ENCODE data around the gene TRIOBP.

TRIOBP gene

GRCh38 chr22:37665487-37665886, 31.4 kb upstream of the TRIOBP start:
- FAIRE-seq (no peak), DNase-seq (ENCODE audit: insufficient read length, low spot score) (no peak)
- TF ChIP-seq POLR2A (IDR thresholded peaks at IDR 0.05; ENCODE audit: low read depth, low read length) (no peak), SPI1 (IDR thresholded peaks at IDR 0.05; ENCODE audit: low read depth, low read length) (no peak), POU2F2 (IDR thresholded peaks at IDR 0.05; ENCODE audit: low read depth, low read length) (no peak), PAX5 (IDR thresholded peaks at IDR 0.05; ENCODE audit: insufficient read depth, low read length, severe bottlenecking) (no peak), TAF1 (IDR thresholded peaks at IDR 0.05; ENCODE audit: low read depth, low read length) (no peak), POLR2AphosphoS5 (IDR thresholded peaks at IDR 0.05; ENCODE audit: low read depth, low read length) (no peak)

- FAIRE-seq (no peak), DNase-seq (ENCODE audit: insufficient read length, low spot score) (no peak)
- TF ChIP-seq POU2F2 (IDR thresholded peaks at IDR 0.05; ENCODE audit: low read depth, low read length) (no peak), PAX5 (IDR thresholded peaks at IDR 0.05; ENCODE audit: insufficient read depth, low read length, severe bottlenecking) (no peak), SPI1 (IDR thresholded peaks at IDR 0.05; ENCODE audit: low read depth, low read length) (no peak), TAF1 (IDR thresholded peaks at IDR 0.05; ENCODE audit: low read depth, low read length) (no peak), POLR2AphosphoS5 (IDR thresholded peaks at IDR 0.05; ENCODE audit: low read depth, low read length) (no peak), POLR2A (IDR thresholded peaks at IDR 0.05; ENCODE audit: low read depth, low read length) (no peak)
These were observed 27.3 kb upstream of the TRIOBP start for GRCh38 chr22:37669586-37669985.

- FAIRE-seq: peak; percentile 51
- DNase-seq (ENCODE audit: insufficient read length, low spot score): no peak
- TF ChIP-seq POLR2AphosphoS5 (IDR thresholded peaks at IDR 0.05; ENCODE audit: low read depth, low read length) (no peak), SPI1 (IDR thresholded peaks at IDR 0.05; ENCODE audit: low read depth, low read length) (peak; percentile 74)
These were observed 24.5 kb upstream of the TRIOBP start for GRCh38 chr22:37672206-37672919.

- no peak for DNase-seq (ENCODE audit: insufficient read length, low spot score)
- FAIRE-seq: no peak
- TF ChIP-seq SPI1 (IDR thresholded peaks at IDR 0.05; ENCODE audit: low read depth, low read length) (no peak), POU2F2 (IDR thresholded peaks at IDR 0.05; ENCODE audit: low read depth, low read length) (no peak), PAX5 (IDR thresholded peaks at IDR 0.05; ENCODE audit: insufficient read depth, low read length, severe bottlenecking) (no peak), POLR2A (IDR thresholded peaks at IDR 0.05; ENCODE audit: low read depth, low read length) (no peak), POLR2AphosphoS5 (IDR thresholded peaks at IDR 0.05; ENCODE audit: low read depth, low read length) (no peak), TAF1 (IDR thresholded peaks at IDR 0.05; ENCODE audit: low read depth, low read length) (no peak)
These were observed 23.9 kb upstream of the TRIOBP start for GRCh38 chr22:37672920-37673455.

- FAIRE-seq: no peak
- TF ChIP-seq POLR2A (IDR thresholded peaks at IDR 0.05; ENCODE audit: low read depth, low read length) (no peak), TAF1 (IDR thresholded peaks at IDR 0.05; ENCODE audit: low read depth, low read length) (no peak), SPI1 (IDR thresholded peaks at IDR 0.05; ENCODE audit: low read depth, low read length) (no peak)
- DNase-seq (ENCODE audit: insufficient read length, low spot score): no peak
These were observed 22.6 kb upstream of the TRIOBP start for GRCh38 chr22:37674248-37674647.

GRCh38 chr22:37674951-37675929, 21.6 kb upstream of the TRIOBP start, which contains the start of gene LGALS1:
LGALS1 (plus strand) TSS chr22:37675636; CDS start chr22:37675703, 67 bp downstream.
- peak; percentile 84 for FAIRE-seq

GRCh38 chr22:37675930-37676735, 20.7 kb upstream of the TRIOBP start:
- DNase-seq (ENCODE audit: insufficient read length, low spot score) (no peak), FAIRE-seq (no peak)
- TF ChIP-seq POLR2AphosphoS5 (IDR thresholded peaks at IDR 0.05; ENCODE audit: low read depth, low read length): no peak
- no peak for TF ChIP-seq POU2F2 (IDR thresholded peaks at IDR 0.05; ENCODE audit: low read depth, low read length)
- no peak for TF ChIP-seq POLR2A (IDR thresholded peaks at IDR 0.05; ENCODE audit: low read depth, low read length)
- no peak; the same call in 1 of the 2 replicates for TF ChIP-seq SPI1 (IDR thresholded peaks at IDR 0.05; ENCODE audit: low read depth, low read length)
- TF ChIP-seq TAF1 (IDR thresholded peaks at IDR 0.05; ENCODE audit: low read depth, low read length): no peak
- no peak for TF ChIP-seq PAX5 (IDR thresholded peaks at IDR 0.05; ENCODE audit: insufficient read depth, low read length, severe bottlenecking)

More at GRCh38 chr22:37674951-37675929, 21.6 kb upstream of the TRIOBP start, which contains the start of gene LGALS1:
- TF ChIP-seq POLR2AphosphoS5 (IDR thresholded peaks at IDR 0.05; ENCODE audit: low read depth, low read length) (no peak), POLR2A (IDR thresholded peaks at IDR 0.05; ENCODE audit: low read depth, low read length) (no peak), PAX5 (IDR thresholded peaks at IDR 0.05; ENCODE audit: insufficient read depth, low read length, severe bottlenecking) (no peak), SPI1 (IDR thresholded peaks at IDR 0.05; ENCODE audit: low read depth, low read length) (no peak), TAF1 (IDR thresholded peaks at IDR 0.05; ENCODE audit: low read depth, low read length) (no peak), POU2F2 (IDR thresholded peaks at IDR 0.05; ENCODE audit: low read depth, low read length) (no peak)
- peak; percentile 72 for DNase-seq (ENCODE audit: insufficient read length, low spot score)

GRCh38 chr22:37676736-37677492, 19.9 kb upstream of the TRIOBP start:
- peak; percentile 80 for DNase-seq (ENCODE audit: insufficient read length, low spot score)
- FAIRE-seq: peak; percentile 96
- TF ChIP-seq TAF1 (IDR thresholded peaks at IDR 0.05; ENCODE audit: low read depth, low read length) (no peak), SPI1 (IDR thresholded peaks at IDR 0.05; ENCODE audit: low read depth, low read length) (0 out of 2 replicates have a peak, but pooled peaks have one; percentile 1), POLR2AphosphoS5 (IDR thresholded peaks at IDR 0.05; ENCODE audit: low read depth, low read length) (0 out of 2 replicates have a peak, but pooled peaks have one; percentile 38)
